PC-9 (cell line): Measurements from ENCODE around the gene XXYLT1.

Experiments used
- CTCF ChIP-seq: fragments of 200-600 bp; sonication (generic); conservative IDR thresholded peaks from 2 replicates; pipeline ENCODE4 v1.6.1; 2017; ENCODE audit warnings: mixed run types, antibody characterized with exemption, mild to moderate bottlenecking, moderate library complexity
- EZH2 ChIP-seq: fragments of 200-600 bp; sonication (generic); IDR thresholded peaks from 2 replicates; pipeline ENCODE4 v1.8.0; 2017; ENCODE audit warnings: antibody characterized with exemption, low read depth

GRCh38 chr3:195203606-195204005, 67.4 kb downstream of the XXYLT1 start:
- TF ChIP-seq CTCF = no peak
- no peak for TF ChIP-seq EZH2
